ENCODE results near the gene NRTN. TPM values are rescaled to one million over a fixed set of nuclear protein-coding genes. Genes with fewer than 3 reads are reported as not detected.

Gene NRTN
- polyA plus RNA-seq, 3 donors, result not detected

- intact Hi-C loops (cut with micrococcal nuclease), result no loop called here
- Mint-ChIP-seq H3K27ac (no peak overlapping the region), H3K27me3 (ENCODE audit: low read depth in 3 of 3) (peaks cover 6 to 14% (median 13%) of the 10 kb centered on the region in 3 donors), H3K36me3 (no peaks in the 10 kb centered on the region), H3K9me3 (peaks cover 0 to 3% (median 2%) of the 10 kb centered on the region in 7 donors), H3K4me3 (no peak overlapping the region), H3K4me1 (no peaks in the 10 kb centered on the region)
- Histone ChIP-seq H3K4me1 (ENCODE audit: control insufficient read depth in 1 of 2, insufficient read depth in 2 of 2, low read length in 2 of 2) (no peaks in the 10 kb centered on the region), H3K79me2 (ENCODE audit: insufficient read depth, low read length) (no peaks in the 10 kb centered on the region), H3K4me3 (replicated peaks in 1 of 3; ENCODE audit: low read depth in 2 of 3, low read length in 3 of 3) (no peak overlapping the region), H3K27ac (ENCODE audit: low read depth in 1 of 2, low read length in 2 of 2) (no peak overlapping the region), H3K9me3 (replicated peaks in 1 of 2; ENCODE audit: control insufficient read depth in 1 of 2, insufficient read depth in 1 of 2, low read length in 2 of 2) (no peaks in the 10 kb centered on the region), H2AFZ (ENCODE audit: insufficient read depth, low read depth, low read length, poor library complexity, severe bottlenecking) (no peak overlapping the region), H3K4me2 (replicated peaks; ENCODE audit: extremely low read depth, low read length, poor library complexity, severe bottlenecking) (no peak overlapping the region), H3K36me3 (replicated peaks in 1 of 2; ENCODE audit: control insufficient read depth in 1 of 2, insufficient read depth in 2 of 2, low read length in 2 of 2) (no peaks in the 10 kb centered on the region), H4K20me1 (ENCODE audit: insufficient read depth, low read length) (no peaks in the 10 kb centered on the region), H3K27me3 (ENCODE audit: control insufficient read depth in 2 of 2, insufficient read depth in 2 of 2, low read length in 2 of 2) (no peaks in the 10 kb centered on the region), H3K9ac (ENCODE audit: insufficient read depth, low read length, poor library complexity, severe bottlenecking) (no peak overlapping the region)
- DNase-seq, result no peak
- no peak for TF ChIP-seq CTCF (IDR thresholded peaks at IDR 0.05)
- 97% methylated on average over 4 of the region's 10 CpGs for WGBS (ENCODE audit: insufficient coverage)
Measured at GRCh38 chr19:5818594-5818993, 13.7 kb downstream of the NRTN start.

GRCh38 chr19:5820785-5821184 lies 15.9 kb downstream of the NRTN start:
- no peaks in the 10 kb centered on the region for H3K27me3 ChIP-seq (ENCODE audit: control insufficient read depth in 2 of 2, insufficient read depth in 2 of 2, low read length in 2 of 2)
- peaks cover 0 to 3% (median 0%) of the 10 kb centered on the region in 7 donors for H3K9me3 Mint-ChIP-seq
- H3K27ac Mint-ChIP-seq, result no peak overlapping the region
- intact Hi-C loops (cut with micrococcal nuclease), result no loop called here
- H3K4me3 ChIP-seq (replicated peaks in 1 of 3; ENCODE audit: low read depth in 2 of 3, low read length in 3 of 3), result no peak overlapping the region
- no peaks in the 10 kb centered on the region for H3K4me1 Mint-ChIP-seq
- H3K4me1 ChIP-seq (ENCODE audit: control insufficient read depth in 1 of 2, insufficient read depth in 2 of 2, low read length in 2 of 2), result no peaks in the 10 kb centered on the region
- peaks cover 10 to 12% (median 11%) of the 10 kb centered on the region in 3 donors for H3K27me3 Mint-ChIP-seq (ENCODE audit: low read depth in 3 of 3)
- no peaks in the 10 kb centered on the region for H3K9me3 ChIP-seq (replicated peaks in 1 of 2; ENCODE audit: control insufficient read depth in 1 of 2, insufficient read depth in 1 of 2, low read length in 2 of 2)
- no peaks in the 10 kb centered on the region for H4K20me1 ChIP-seq (ENCODE audit: insufficient read depth, low read length)
- H3K36me3 Mint-ChIP-seq, result no peaks in the 10 kb centered on the region
- DNase-seq, result no peak
- H3K36me3 ChIP-seq (replicated peaks in 1 of 2; ENCODE audit: control insufficient read depth in 1 of 2, insufficient read depth in 2 of 2, low read length in 2 of 2), result no peaks in the 10 kb centered on the region
- TF ChIP-seq CTCF (IDR thresholded peaks at IDR 0.05), result no peak
- no peak overlapping the region for H3K9ac ChIP-seq (ENCODE audit: insufficient read depth, low read length, poor library complexity, severe bottlenecking)
- no peak overlapping the region for H3K4me2 ChIP-seq (replicated peaks; ENCODE audit: extremely low read depth, low read length, poor library complexity, severe bottlenecking)
- no peaks in the 10 kb centered on the region for H3K79me2 ChIP-seq (ENCODE audit: insufficient read depth, low read length)
- no peak overlapping the region for H3K4me3 Mint-ChIP-seq
- H3K27ac ChIP-seq (ENCODE audit: low read depth in 1 of 2, low read length in 2 of 2), result no peak overlapping the region
- WGBS (ENCODE audit: insufficient coverage), result 56% methylated on average over 5 of the region's 6 CpGs
- no peak overlapping the region for H2AFZ ChIP-seq (ENCODE audit: insufficient read depth, low read depth, low read length, poor library complexity, severe bottlenecking)
